ENCODE results near the gene CADPS. TPM values are rescaled to one million over a fixed set of nuclear protein-coding genes. Genes with fewer than 3 reads are reported as not detected.

CADPS gene
- polyA plus RNA-seq, 1 donor from 2014 or later, result 118 TPM

DNA sequence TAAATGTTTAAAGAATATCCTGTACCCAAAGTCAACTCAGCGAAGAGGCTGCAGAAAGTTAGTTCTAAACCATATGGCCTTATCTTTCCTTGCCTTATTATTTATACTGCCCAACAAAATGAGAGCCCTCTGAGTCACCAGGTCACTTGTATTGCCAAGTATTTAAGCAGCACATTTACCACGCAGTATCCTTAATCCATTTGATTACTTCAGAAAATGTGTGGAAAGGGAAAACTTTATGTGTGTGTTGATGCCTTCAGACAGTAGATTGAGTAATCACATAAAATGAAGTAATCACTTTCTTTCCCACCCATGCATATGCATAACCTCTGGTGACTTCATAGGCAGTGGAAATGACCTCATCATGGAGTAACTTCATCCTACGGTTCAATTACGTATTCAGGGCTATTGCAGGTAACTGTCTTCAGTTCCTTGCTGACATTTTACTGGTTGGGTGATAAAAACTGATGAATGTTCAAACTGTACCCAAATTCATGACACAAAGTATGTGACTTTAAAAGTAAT lies 7.5 kb upstream of the CADPS start:
- Histone ChIP-seq H2AFZ (ENCODE audit: low read depth, low read length) (no peak overlapping the region), H3K79me2 (replicated peaks; ENCODE audit: insufficient read depth, low read length) (no peaks in the 10 kb centered on the region), H3K27me3 (ENCODE audit: insufficient read depth, low read depth, low read length) (peaks cover 6% of the 10 kb centered on the region), H3K9me2 (ENCODE audit: insufficient read depth, low read length) (no peaks in the 10 kb centered on the region), H3K9ac (ENCODE audit: low read length) (no peak overlapping the region), H3K4me3 (ENCODE audit: low read length) (no peak overlapping the region), H3K4me2 (ENCODE audit: low read length) (no peak overlapping the region), H3K27ac (ENCODE audit: low read length) (no peak overlapping the region), H3K36me3 (ENCODE audit: insufficient read depth, low read length) (no peaks in the 10 kb centered on the region), H3K9me3 (ENCODE audit: low read length) (no peaks in the 10 kb centered on the region), H3F3A (ENCODE audit: insufficient read depth, low read length, poor library complexity, severe bottlenecking) (no peaks in the 10 kb centered on the region), H4K20me1 (ENCODE audit: insufficient read depth) (no peaks in the 10 kb centered on the region)
- no peak for TF ChIP-seq RAD21 (conservative IDR thresholded peaks at IDR 0.05)
- TF ChIP-seq, protein P1, sequence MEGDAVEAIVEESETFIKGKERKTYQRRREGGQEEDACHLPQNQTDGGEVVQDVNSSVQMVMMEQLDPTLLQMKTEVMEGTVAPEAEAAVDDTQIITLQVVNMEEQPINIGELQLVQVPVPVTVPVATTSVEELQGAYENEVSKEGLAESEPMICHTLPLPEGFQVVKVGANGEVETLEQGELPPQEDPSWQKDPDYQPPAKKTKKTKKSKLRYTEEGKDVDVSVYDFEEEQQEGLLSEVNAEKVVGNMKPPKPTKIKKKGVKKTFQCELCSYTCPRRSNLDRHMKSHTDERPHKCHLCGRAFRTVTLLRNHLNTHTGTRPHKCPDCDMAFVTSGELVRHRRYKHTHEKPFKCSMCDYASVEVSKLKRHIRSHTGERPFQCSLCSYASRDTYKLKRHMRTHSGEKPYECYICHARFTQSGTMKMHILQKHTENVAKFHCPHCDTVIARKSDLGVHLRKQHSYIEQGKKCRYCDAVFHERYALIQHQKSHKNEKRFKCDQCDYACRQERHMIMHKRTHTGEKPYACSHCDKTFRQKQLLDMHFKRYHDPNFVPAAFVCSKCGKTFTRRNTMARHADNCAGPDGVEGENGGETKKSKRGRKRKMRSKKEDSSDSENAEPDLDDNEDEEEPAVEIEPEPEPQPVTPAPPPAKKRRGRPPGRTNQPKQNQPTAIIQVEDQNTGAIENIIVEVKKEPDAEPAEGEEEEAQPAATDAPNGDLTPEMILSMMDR (IDR thresholded peaks at IDR 0.05; ENCODE audit: poor library complexity, severe bottlenecking), result no peak
- no peak for TF ChIP-seq TAF1 (IDR thresholded peaks at IDR 0.05; ENCODE audit: low read depth)
- TF ChIP-seq SMC3 (conservative IDR thresholded peaks at IDR 0.05; ENCODE audit: poor library complexity), result no peak
- TF ChIP-seq POLR2AphosphoS5 (IDR thresholded peaks at IDR 0.05), result no peak
- TF ChIP-seq MXI1 (conservative IDR thresholded peaks at IDR 0.05; ENCODE audit: poor library complexity, severe bottlenecking), result no peak
- no peak for TF ChIP-seq EZH2 (IDR thresholded peaks at IDR 0.05; ENCODE audit: borderline replicate concordance, insufficient read depth, low read length, poor library complexity, severe bottlenecking)
- TF ChIP-seq, protein P2, sequence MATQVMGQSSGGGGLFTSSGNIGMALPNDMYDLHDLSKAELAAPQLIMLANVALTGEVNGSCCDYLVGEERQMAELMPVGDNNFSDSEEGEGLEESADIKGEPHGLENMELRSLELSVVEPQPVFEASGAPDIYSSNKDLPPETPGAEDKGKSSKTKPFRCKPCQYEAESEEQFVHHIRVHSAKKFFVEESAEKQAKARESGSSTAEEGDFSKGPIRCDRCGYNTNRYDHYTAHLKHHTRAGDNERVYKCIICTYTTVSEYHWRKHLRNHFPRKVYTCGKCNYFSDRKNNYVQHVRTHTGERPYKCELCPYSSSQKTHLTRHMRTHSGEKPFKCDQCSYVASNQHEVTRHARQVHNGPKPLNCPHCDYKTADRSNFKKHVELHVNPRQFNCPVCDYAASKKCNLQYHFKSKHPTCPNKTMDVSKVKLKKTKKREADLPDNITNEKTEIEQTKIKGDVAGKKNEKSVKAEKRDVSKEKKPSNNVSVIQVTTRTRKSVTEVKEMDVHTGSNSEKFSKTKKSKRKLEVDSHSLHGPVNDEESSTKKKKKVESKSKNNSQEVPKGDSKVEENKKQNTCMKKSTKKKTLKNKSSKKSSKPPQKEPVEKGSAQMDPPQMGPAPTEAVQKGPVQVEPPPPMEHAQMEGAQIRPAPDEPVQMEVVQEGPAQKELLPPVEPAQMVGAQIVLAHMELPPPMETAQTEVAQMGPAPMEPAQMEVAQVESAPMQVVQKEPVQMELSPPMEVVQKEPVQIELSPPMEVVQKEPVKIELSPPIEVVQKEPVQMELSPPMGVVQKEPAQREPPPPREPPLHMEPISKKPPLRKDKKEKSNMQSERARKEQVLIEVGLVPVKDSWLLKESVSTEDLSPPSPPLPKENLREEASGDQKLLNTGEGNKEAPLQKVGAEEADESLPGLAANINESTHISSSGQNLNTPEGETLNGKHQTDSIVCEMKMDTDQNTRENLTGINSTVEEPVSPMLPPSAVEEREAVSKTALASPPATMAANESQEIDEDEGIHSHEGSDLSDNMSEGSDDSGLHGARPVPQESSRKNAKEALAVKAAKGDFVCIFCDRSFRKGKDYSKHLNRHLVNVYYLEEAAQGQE (IDR thresholded peaks at IDR 0.05; ENCODE audit: borderline replicate concordance), result no peak
- TF ChIP-seq EP300 (conservative IDR thresholded peaks at IDR 0.05; ENCODE audit: poor library complexity, severe bottlenecking), result no peak

DNA sequence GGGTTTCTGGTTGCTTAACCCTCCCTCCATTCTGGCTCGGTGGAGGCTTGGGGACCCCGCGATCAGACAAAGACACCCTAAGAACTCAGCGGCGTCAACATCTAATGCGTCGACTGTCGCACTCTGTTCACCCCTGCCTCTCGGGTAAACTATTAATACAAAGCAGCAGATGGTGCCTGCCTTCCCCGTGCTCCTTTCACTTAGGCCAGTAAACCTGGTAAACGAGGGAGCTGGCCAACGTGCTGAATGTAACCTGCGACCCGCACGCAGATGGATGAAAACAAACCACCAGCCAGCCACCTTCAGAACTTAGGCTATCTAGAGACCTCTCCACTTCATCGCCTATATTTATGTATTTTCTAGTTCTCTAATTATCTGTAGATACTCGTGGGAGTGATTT lies 848 bp upstream of the CADPS start:
- H2AFZ ChIP-seq (ENCODE audit: low read depth, low read length), result peak overlapping the region; percentile 32
- H3K9ac ChIP-seq (ENCODE audit: low read length), result peak overlapping the region; percentile 91
- H3K27me3 ChIP-seq (ENCODE audit: insufficient read depth, low read depth, low read length), result peaks cover 24% of the 10 kb centered on the region
- peaks cover 22% of the 10 kb centered on the region for H3K79me2 ChIP-seq (replicated peaks; ENCODE audit: insufficient read depth, low read length)
- no peaks in the 10 kb centered on the region for H3K9me3 ChIP-seq (ENCODE audit: low read length)
- H3F3A ChIP-seq (ENCODE audit: insufficient read depth, low read length, poor library complexity, severe bottlenecking), result no peaks in the 10 kb centered on the region
- H3K9me2 ChIP-seq (ENCODE audit: insufficient read depth, low read length), result no peaks in the 10 kb centered on the region
- no peaks in the 10 kb centered on the region for H4K20me1 ChIP-seq (ENCODE audit: insufficient read depth)
- peak overlapping the region; percentile 84 for H3K27ac ChIP-seq (ENCODE audit: low read length)
- H3K4me2 ChIP-seq (ENCODE audit: low read length), result peak overlapping the region; percentile 74
- no peaks in the 10 kb centered on the region for H3K36me3 ChIP-seq (ENCODE audit: insufficient read depth, low read length)
- peak overlapping the region; percentile 86 for H3K4me3 ChIP-seq (ENCODE audit: low read length)
- TF ChIP-seq MXI1 (conservative IDR thresholded peaks at IDR 0.05; ENCODE audit: poor library complexity, severe bottlenecking) (no peak), EP300 (conservative IDR thresholded peaks at IDR 0.05; ENCODE audit: poor library complexity, severe bottlenecking) (no peak), SMC3 (conservative IDR thresholded peaks at IDR 0.05; ENCODE audit: poor library complexity) (peak; percentile 18), RAD21 (conservative IDR thresholded peaks at IDR 0.05) (no peak), EZH2 (IDR thresholded peaks at IDR 0.05; ENCODE audit: borderline replicate concordance, insufficient read depth, low read length, poor library complexity, severe bottlenecking) (no peak), POLR2AphosphoS5 (IDR thresholded peaks at IDR 0.05) (no peak)
- TF ChIP-seq, protein P2 (IDR thresholded peaks at IDR 0.05; ENCODE audit: borderline replicate concordance), result peak; percentile 83
- TF ChIP-seq, protein P1 (IDR thresholded peaks at IDR 0.05; ENCODE audit: poor library complexity, severe bottlenecking), result no peak

Data from neural cell (in vitro differentiated cells).